Measurements from ENCODE around the gene CERK. TPM values are rescaled to one million over a fixed set of nuclear protein-coding genes. Genes with fewer than 3 reads are reported as not detected.
"Not testable (repeated sequence)": the region's sequence is repeated elsewhere in the genome, so short reads cannot be mapped to it uniquely, and the experiment has no call there.

The CERK gene
- polyA plus RNA-seq, 1 donor: 50.4 TPM

- no peak for DNase-seq
Observed at GRCh38 chr22:46661221-46661851, 76.7 kb downstream of the CERK start.

GRCh38 chr22:46660604-46661201, 77.3 kb downstream of the CERK start:
- no peak for DNase-seq

- no peak for DNase-seq
Observed at GRCh38 chr22:46659791-46660186, 78.3 kb downstream of the CERK start.

GRCh38 chr22:46659059-46659790, 78.8 kb downstream of the CERK start:
- no peak for DNase-seq

DNA sequence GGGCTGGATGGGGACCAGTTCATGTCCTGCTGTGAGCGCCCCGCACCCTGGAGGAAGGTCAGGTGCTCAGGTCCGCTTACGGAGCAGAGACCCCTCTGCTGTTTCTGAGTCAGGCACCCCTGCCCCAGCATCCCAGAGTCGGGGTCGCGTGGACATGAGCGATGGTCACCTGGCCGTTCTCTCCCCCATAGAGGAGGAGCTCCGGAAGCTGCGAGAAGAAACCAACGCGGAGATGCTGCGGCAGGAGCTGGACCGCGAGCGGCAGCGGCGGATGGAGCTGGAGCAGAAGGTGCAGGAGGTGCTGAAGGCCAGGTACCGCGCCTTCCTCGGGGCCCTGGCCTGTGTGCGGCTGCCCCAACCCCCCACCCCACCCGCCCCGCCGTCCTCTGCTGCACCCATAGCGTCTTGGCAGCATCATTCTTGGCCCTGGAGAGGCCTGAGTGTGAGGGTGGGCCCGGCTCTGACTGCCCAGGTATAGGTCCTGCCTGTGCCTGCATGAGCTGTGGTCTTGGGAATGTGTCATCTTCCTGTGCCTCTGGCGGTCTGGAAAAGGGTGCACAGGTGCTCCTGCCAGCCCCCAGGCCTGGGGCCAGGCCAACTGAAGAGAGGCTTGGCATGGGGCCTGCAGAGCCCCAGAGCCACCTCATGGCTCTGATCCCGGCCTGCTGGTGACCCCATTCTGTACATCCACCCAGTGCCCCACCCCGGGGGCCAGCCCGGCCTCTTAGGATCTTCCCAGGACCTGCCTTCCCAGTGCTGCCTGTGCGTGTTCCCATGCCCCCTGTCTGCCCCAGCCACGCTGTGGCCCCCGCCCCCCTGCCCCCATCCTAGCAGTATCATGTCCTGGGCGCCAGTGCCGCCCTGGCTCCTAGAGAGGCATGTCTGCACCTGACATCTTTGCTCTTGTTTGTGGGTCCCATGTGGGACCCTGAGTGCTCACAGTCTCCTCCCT, 79.8 kb downstream of the CERK start:
- DNase-seq: no peak

DNA sequence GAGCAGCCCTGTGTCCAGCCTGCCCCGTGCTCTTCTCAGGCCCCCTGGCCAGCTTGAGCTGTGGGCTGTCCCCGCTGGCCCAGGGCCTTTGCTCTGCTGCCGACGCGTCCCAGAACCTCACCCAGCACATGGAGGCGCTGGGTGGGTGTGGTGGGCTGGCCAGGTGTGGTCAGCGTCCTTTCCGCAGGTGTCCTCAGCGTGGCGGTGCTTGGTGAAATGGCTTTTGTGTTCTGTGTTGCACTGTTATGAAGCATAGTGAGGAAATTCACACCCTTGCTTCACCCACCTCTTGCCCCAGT, 80.4 kb downstream of the CERK start:
- DNase-seq: no peak

- DNase-seq: no peak
Observed at GRCh38 chr22:46656856-46657654, 81.0 kb downstream of the CERK start.

- no peak for DNase-seq
Observed at GRCh38 chr22:46655861-46656608, 82.0 kb downstream of the CERK start.

- no peak for DNase-seq
Observed at GRCh38 chr22:46654927-46655595, 83.0 kb downstream of the CERK start.

GRCh38 chr22:46654426-46654825, 83.6 kb downstream of the CERK start:
- DNase-seq: no peak

- DNase-seq: no peak
Observed at GRCh38 chr22:46653596-46653995, 84.5 kb downstream of the CERK start.

GRCh38 chr22:46652847-46653331, 85.2 kb downstream of the CERK start:
- no peak for DNase-seq

GRCh38 chr22:46652081-46652846, 85.8 kb downstream of the CERK start:
- no peak for DNase-seq

GRCh38 chr22:46651316-46651715, 86.7 kb downstream of the CERK start:
- DNase-seq: no peak

DNA sequence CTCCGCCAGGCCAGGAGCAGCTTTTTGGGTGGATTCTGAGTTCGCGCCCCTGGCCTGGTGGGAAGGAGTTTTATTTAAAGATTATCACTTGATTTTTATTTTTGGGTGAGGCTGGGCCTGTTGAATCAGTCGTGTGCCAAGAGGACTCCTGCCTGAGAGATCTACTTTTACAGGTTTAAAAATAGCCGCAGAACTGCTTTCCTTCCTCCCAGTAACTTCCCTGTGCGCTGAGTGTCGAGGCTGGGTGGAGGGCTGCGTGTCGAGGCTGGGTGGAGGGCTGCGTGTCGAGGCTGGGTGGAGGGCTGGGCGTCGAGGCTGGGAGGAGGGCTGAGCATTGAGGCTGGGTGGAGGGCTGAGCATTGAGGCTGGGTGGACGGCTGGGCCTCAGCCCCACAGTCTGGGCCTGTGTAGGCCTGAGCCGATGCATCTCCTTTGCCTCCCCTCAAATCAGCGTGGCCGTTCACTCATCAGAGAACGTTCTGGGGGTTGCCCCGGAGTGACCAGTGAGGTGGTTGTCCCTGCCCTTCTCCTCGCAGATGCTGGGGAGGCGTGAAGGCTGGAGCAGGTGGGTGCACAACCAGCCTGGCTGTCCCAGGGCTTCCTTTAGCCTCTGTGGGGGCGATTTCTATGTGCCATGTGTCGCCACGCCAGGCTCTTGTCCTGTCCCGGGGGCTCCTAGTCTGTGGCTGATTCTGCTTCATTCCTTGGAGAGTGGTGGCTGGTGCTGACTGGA, 87.8 kb downstream of the CERK start:
- DNase-seq: no peak

DNA sequence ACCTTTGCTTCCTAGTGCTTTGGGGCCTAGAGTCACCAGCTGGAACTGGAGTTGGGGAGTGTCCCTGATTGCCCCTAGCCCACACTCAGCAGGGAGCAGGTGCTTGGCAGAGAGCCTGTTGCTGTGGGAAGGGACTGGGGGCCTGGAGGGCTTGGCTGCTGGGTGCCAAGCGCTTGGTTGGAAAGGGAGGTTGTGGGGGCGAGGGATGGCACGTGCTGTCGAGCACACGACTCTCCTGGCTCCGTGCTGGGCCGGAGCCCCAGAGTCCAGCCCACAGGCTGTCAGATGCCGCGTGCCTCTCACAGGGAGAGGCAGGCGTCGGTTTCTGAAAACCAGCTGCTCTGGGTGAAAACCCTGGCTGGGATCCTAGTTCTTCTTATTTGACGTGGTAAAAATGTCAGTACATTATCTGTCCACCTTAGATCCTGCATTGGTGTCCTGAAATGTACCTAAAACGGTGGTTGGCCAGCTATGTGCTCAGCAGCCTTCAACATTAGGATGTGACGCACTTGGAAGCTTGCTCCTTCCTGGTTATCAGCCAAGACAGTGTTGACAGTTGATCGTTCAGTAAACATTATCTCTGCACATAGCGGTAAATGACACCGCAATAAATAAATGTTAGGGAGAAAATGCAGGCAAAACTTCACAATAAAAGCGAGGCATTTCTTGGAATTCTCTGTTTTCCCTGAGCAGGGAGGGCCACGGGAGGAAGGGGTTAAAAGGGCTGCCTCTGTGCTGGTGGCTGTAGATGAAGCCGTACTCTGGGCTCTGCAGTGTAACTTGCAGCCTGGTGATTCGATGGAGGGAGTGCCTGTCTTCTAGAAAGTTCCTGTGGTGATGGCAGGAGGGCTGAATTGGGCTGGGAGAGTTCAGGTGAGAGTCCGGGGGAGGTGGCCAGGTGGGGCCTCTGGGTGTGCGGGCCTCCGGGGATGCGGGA, 88.6 kb downstream of the CERK start:
- DNase-seq: no peak

DNA sequence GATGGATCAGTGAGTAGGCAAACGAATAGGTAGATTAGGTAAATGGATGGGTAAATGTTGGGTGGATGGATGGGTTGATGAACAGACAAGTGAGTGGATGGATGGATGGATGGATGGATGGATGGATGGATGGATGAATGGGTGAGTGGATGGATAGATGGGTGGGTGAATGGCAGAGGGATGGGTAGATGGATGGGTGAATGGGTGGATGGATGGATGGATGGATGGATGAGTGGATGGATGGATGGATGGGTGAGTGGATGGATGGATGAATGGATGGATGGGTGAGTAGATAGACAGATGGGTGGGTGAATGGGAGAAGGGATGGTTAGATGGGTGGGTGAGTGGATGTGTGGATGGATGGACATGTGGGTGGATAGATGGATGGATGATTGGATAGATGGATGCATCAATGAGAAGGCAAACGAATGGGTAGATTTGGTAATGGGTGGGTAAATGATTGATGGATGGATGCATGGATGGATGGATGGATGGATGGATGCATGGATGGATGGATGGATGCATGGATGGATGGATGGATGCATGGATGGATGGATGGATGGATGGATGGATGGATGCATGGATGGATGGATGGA, 89.7 kb downstream of the CERK start:
- not testable (repeated sequence) for DNase-seq

All from left kidney (tissue), 2 donors.